Measurements from ENCODE around the gene COL18A1.

COL18A1 gene

DNA sequence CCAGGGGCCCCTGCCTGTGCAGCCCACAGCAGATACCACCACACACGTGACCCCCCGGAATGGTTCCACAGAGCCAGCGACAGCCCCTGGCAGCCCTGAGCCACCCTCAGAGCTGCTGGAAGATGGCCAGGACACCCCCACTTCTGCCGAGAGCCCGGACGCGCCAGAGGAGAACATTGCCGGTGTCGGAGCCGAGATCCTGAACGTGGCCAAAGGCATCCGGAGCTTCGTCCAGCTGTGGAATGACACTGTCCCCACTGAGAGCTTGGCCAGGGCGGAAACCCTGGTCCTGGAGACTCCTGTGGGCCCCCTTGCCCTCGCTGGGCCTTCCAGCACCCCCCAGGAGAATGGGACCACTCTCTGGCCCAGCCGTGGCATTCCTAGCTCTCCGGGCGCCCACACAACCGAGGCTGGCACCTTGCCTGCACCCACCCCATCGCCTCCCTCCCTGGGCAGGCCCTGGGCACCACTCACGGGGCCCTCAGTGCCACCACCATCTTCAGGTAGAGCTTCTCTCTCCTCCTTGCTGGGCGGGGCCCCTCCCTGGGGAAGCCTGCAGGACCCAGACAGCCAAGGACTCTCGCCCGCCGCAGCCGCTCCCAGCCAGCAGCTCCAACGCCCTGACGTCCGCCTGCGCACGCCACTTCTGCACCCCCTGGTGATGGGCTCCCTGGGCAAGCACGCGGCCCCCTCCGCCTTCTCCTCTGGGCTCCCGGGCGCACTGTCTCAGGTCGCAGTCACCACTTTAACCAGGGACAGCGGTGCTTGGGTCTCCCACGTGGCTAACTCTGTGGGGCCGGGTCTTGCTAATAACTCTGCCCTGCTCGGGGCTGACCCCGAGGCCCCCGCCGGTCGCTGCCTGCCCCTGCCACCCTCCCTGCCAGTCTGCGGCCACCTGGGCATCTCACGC lies 51.0 kb downstream of the COL18A1 start:
- DNase-seq (ENCODE audit: low spot score), result no peak

DNA sequence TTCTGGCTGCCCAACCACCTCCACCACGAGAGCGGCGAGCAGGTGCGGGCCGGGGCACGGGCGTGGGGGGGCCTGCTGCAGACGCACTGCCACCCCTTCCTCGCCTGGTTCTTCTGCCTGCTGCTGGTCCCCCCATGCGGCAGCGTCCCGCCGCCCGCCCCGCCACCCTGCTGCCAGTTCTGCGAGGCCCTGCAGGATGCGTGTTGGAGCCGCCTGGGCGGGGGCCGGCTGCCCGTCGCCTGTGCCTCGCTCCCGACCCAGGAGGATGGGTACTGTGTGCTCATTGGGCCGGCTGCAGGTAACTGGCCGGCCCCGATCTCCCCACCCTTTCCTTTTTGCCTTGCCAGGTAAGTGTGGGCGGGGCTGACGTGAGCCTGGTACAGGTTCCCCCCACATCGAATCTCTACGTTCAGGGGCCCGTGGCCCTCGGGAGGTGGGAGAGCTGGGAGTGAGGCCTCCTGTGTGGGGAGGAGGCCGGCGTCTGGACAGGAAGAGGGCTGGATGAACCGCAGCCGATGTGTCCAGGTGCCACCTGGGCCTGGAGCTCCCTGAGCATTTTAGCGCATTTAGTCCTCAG lies 51.7 kb downstream of the COL18A1 start:
- no peak for DNase-seq (ENCODE audit: low spot score)

DNA sequence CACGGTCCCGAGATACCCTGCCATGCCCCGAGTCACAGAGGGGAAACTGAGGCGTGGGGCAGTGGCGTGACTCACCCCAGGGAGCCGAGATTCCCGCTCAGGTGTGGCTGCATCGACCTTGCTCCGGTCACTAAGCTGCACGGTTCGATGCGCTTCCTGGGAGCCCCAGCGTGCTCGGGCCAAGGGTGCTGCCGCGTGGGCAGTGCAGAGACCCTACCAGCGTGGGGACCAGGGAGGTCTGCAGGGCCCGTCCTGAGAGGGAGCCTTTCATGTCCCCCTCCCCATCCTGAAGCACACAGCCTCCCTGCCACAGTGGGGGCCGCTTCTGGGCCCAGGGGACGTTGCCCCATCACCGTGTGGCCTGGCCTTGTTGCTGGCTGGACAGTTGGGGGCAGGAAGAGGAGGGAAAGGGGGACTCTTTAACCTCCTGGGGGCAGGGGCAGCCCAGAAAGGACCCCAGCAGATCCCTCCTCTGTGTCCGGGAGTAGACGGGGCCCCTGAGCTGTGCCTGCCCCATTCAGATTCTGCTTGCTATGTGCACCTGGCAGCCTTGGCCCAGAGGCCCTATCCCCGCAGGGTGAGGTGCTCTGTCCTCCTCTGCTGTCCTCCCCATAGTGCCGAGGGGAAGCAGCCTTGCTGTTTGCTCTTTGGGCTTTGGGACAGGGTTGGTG lies 52.3 kb downstream of the COL18A1 start:
- no peak for DNase-seq (ENCODE audit: low spot score)

DNA sequence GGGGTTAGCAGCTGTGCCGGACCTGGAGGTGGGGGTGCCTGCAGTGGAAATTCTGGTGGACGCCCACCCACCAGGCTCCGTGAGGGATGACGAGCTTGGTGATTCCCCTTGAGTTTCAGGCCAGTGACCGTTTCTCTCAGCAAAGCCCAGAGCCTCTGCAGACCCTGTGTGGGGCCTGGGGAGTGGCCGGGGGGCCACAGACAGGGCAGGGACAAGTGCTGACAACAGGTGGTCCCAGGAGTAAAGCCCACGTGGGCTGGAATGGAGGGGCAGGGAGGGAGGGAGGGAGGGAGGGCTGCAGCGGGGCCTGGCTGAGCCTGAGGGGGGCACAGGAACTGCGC lies 52.8 kb downstream of the COL18A1 start:
- no peak for DNase-seq (ENCODE audit: low spot score)

DNA sequence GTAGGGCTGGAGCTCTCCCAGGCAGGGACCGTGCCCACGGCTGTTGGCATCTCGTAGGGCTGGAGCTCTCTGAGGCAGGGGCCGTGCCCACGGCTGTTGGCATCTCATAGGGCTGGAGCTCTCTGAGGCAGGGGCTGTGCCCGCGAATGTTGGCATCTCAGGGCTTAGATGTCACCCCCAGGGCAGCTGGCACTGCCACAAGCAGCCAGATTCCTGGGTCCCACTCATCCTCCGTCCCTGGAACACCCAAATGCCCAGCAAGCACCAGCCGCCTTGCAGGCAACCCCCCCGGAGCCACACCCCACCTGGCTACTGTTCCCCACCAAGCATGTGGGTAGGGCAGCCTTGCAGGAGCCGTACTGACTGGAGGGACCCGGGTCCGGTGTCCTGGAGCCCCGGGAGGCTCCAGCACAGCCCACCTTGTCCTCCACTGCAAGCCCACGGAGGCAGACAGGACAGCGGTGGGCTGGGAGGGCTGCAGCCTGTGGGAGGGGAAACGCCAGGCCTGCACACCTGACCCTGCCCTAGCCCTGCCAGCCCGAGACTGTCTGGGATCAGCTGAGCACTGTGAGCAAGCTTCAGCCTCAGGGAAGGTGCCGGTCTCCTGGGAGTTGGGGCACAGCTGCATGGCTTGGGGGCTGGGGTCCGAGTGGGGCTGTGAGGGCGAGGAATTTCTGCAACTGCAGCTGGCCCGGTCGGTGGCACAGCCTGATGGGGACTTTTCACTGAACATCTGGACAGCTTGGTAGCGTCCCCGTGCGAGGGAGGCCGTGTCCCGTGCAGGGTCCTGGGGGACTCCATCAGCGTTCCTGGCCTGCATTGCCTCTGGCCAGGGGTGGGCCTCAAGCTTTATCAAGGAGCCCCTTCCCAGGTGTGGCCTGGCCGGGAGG lies 53.6 kb downstream of the COL18A1 start:
- DNase-seq (ENCODE audit: low spot score), result no peak

DNA sequence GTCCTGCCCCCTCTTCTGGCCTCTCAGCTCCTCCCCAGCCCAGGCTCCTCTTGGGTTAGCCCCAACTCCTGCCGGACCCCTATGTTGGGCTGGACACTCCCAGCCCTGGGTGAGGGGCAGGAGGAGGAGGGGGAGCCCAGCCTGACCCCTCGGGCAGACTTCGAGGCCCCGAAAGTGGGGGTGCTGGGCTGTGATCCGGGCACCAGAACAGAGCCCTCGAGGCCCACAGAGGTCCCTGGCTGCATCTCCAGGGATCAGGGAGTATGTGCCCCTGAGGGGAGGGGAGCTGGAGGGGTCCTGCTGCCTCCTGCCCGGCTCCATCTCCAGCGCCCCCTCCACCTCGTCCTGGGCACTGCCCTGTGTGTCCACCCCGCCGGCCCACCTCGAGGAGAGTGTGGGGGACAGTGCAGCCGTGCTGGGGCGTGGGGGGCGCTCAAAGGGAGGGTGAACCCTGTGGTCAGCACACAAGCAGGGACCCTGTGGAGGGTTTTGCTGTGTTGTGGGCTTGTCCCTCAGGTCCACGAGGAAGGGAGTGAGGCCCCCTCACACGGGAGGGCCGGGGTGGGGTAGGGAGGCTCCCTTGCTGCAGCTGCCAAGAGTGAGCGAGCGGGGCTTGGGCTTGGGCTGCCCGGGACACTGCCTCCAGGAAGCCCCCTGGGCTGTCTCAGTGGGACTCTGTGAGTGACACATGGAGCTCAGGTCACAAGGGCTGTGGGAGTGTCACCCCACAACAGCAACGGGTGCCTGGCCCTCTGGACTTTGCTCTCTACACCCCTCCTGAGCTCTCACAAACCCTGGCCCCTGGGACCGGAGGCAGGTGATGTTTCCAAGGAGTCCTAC lies 54.4 kb downstream of the COL18A1 start:
- DNase-seq (ENCODE audit: low spot score), result no peak

DNA sequence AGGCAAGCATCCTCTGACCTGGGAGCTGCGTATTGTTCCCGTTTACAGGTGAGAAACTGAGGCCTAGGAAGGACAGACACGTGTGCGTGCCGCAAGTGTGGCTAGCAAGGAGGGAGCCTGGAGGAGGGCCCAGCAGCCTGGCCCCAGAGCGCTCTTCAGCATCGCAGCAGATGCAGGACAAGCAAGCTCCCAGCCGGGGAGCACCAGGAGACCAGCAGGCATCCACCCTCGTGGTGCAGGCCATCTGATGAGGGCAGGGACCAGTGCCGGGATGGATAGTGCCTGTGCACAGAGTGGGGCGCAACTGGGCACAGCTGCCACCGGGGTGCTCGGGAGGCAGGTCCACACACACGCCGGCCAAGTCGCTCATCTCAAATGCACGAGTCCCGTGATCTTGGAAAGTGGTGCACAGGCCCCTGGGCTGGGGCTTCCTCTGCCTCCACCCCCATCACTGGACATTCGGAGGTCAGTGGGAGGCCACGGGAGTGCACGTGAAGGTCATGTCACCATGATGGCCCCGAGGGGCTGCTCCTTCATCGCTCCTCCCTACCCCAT lies 55.1 kb downstream of the COL18A1 start:
- no peak for DNase-seq (ENCODE audit: low spot score)

DNA sequence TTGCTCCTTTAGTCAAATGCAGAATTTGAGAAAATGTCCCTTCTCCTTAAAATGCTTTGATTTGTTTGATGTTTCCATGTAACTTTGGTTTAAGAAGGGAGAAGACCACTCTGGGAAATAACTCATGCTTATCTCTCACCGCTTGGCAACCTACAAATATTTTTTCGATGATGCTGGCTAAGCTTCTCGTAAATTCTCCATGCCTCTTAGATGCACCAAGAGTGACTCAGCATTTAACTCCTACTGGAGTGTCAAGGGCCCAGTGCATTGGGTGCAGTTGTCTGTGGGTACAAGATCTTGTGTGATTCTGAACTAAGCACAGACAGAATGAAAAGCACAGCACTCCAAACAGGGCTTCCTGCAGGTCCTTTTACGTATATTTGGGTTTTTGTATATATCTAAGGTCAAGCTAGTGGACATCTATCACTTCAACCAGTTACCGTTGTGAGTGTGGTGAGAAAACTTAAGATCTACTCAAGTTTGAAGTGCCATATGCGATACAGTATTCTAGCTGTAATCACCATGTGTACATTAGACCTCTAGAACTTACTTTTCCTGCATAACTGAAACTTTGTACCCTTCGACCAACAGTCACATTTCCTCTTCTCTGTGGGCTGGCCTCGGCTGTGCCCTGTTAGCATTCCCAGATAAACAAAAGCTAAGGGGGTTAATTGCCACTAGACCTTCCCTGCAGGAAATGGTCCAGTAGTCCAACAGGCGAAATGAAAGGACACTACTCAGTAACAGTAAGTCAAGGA lies 55.8 kb downstream of the COL18A1 start:
- DNase-seq (ENCODE audit: low spot score), result peak; percentile 85

DNA sequence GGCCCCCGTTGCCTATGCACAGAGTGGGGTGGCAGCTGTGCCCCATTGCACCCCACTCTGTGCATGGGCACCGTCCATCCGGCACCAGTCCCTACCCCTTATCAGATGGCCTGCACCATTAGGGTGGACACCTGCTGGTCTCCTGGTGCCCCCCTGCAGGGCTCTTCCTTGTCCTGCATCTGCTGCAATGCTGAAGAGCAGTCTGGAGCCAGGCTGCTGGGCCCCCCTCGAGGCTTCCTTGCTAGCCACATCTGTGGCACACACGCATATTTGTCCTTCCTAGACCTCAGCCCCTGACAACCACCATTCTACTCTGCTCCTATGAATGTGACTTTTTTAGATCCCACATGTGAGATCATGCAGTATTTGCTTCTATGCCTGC lies 56.4 kb downstream of the COL18A1 start:
- DNase-seq (ENCODE audit: low spot score), result no peak

DNA sequence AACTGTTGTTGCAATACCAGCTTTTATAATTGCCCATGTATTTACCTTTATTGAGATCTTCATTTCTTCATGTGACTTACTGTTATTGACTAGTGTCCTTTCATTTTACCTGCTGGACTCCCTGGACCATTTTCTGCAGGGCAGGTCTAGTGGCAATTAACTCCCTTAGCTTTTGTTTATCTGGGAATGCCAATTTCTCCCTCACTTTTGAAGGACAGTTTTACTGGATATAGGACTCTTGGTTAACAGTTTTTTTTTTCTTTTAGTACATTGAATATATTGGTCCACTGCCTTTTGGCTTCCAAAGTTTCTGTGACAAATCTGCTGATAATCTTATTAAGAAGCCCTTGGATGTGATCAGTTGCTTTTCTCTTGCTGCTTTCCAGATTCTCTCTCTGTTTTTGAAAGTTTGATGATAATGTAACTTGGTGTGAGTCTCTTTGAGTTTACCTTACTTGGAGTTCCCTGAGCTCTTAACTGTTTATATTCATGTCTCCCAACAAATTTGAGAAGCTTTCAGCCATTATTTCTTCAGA lies 56.9 kb downstream of the COL18A1 start:
- no peak for DNase-seq (ENCODE audit: low spot score)

DNA sequence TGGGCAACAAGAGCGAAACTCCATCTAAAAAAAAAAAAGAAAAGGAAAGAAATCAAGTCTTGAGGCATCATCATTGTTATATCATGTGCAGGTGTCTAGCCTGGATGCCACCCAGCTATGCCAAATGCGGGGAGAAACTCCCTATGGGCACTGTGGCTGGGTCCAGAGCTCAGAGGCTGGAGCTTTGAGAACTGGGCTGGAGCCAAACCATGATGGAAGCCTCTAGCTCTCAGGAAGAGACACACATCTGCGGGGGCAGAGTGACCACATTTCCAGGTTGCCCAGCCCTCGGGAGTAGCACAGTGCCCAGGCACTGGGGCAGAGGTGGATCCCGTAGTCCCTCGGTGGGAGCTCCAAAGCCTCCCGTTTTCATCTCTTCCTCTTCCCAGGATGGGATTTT lies 58.9 kb downstream of the COL18A1 start:
- no peak for DNase-seq (ENCODE audit: low spot score)

DNA sequence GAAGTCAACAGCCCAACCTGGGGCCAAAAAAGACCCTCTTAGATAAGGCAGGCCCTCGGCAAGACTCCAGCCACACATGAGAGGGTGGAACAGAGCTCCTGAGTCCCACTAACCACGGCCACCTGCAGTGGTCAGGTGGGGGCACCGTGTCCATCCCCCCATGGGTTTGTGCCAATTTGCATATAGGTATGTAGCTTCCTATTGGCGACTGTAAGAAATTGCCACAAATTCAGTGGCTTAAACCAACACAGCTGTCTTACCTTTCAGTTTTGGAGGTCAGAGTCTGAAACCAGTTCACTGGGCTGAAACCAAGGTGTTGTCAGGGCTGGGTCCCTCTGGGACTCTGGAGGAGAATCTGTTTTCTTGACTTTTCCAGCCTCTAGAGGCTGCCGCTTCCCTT lies 59.3 kb downstream of the COL18A1 start:
- DNase-seq (ENCODE audit: low spot score), result no peak

DNA sequence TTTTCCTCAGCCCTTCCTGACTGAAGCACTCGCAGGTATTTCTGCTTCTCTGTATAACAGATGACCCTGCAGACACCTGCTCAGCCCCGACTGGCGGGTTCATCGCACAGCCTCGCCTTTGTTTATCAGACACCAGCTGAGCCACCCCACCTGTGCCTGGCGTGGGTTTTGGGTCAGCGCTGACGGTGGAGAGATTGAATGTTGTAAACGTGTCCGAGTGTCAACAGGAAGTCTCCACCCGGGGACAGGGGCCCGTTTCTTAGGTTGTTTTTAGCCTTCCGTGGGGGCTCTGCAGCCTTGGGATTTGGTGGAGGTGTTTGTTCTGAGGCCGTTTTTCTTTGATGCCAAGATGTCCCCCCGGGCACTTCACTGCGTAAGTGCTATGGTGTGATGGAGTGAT lies 60.1 kb downstream of the COL18A1 start:
- no peak for DNase-seq (ENCODE audit: low spot score)

DNA sequence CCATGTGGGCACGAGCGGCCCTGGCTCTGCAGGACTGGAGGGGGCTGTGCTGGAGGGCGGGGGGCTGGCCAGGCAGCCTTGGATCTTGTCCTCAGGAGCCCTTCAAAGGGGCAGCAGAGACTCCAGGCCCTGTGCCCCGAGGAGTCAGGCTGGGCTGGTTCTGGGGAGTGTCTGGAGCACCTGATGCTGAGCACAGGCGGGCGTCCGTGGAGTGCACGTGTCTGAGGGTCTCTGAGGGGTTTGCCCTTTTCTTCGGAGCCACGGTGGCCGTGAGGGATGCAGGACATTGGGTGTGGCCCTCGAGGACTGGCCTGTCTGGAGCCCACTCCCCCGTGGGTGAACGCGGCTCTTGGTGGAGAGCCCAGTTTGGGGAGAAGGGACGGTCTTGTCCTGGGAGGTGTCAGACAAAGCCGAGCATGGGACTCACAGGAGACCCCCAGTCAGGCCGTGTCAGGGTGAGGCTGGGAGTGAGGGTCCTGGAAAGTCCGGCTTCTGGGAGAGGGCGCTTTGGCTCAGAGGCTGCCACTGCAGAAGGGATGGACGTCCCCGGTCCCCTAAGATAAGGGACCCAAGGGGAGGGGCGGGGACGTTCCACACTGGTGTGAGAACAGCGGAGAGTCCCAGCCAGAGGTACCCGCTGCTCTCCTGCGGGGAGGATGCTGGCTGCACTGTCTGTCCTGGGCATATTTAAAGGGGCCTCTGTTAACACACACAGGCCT lies 60.8 kb downstream of the COL18A1 start:
- no peak for DNase-seq (ENCODE audit: low spot score)

DNA sequence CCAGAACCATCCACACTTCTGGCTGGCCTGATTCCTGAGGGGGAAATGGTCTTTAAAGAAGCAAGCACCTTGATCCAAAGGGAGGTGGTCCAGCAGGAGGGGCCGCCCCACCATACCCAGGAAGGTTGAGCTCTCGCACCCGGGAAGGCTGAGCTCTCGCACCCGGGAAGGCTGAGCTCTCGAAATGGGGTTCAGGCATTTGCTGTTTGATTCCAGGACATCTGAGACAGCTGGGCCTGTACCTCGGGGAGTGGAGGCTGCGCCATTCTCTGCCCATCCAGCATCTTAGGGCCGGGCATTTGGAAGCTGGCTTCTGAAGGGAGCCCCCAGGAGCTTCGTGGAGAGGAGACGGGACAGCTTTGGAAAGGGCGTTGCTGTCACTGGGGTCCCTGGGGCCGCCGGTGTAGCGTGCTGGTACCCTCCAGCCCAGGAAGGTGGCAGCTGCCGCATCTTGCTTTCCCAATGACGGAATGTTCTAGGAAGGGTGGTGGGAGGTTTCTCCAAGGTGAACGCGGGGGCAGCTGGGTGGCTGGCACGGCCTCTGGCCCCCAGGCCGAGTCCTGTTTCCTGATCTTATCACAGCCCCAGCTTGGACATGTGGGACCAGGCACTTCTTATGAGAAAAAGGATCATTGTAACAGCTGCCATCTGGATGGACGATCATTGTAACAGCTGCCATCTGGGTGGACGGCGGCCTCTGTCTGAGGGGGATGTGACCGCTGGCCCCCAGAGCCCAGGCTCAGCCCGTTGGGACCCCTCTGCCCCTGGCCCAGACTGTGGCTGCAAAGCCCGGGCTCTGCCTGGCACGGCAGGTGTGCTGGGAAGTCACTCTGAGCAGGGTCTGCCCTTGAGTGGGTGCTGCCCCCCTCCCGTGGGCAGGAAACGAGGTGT lies 61.6 kb downstream of the COL18A1 start:
- no peak for DNase-seq (ENCODE audit: low spot score)

DNA sequence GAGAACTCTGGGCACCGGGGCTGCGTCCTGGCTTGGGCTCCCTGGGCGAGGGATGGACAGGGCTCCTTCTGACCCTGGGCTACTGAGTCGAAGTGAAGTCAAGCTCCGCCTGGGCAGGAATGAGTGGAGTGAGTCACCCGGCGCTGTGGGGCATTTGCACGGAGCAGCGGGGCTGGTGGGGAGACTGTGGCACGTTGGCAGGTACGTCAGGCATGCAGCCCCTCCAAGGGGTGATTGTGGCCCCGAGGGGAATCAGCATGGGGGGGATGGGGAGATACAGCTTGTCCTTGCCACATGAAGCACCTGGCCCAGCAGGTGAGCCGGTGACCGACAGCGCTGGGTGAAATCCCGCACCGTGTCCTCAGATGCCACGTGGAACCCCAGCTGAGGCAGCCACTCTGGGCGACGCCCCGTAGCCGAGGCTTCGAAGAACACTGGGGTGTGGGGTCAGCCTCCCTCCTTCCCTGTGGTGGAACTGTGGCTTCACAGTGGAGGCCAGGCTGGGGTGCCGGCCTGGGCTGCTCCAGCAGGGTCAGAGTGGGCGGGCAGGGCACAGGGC lies 62.3 kb downstream of the COL18A1 start:
- DNase-seq (ENCODE audit: low spot score), result no peak

DNA sequence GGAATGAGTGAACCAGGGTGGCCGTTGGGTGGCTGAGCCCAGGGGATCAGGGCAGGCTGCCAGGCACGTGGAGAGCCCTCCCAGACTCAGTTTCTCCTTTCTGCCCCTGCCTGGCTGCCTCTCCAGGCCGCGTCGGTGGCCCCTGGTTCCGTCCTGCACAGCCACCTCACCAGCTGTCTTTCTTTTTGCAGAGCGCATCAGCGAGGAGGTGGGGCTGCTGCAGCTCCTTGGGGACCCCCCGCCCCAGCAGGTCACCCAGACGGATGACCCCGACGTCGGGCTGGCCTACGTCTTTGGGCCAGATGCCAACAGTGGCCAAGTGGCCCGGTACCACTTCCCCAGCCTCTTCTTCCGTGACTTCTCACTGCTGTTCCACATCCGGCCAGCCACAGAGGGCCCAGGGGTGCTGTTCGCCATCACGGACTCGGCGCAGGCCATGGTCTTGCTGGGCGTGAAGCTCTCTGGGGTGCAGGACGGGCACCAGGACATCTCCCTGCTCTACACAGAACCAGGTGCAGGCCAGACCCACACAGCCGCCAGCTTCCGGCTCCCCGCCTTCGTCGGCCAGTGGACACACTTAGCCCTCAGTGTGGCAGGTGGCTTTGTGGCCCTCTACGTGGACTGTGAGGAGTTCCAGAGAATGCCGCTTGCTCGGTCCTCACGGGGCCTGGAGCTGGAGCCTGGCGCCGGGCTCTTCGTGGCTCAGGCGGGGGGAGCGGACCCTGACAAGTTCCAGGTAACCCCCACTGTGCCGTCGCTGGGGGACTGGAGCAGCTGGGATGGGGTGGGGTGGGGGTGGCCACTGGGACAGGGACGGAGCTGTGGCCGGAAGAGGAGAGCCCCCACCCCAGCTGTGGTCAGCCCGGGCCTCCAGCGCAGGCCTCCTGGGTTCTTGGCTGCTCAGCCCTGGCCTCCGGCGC lies 63.3 kb downstream of the COL18A1 start:
- DNase-seq (ENCODE audit: low spot score), result no peak

Measured in AG08396 (cell line).